ENCODE measurements around the gene ARL6IP5. TPM values are rescaled to one million over a fixed set of nuclear protein-coding genes. Genes with fewer than 3 reads are reported as not detected.

The ARL6IP5 gene
- total RNA-seq, 1 donor from 2014 or later: 67.7 TPM

GRCh38 chr3:69116162-69116561, 31.4 kb downstream of the ARL6IP5 start:
- no peak for DNase-seq (ENCODE audit: low spot score)

GRCh38 chr3:69116897-69117296, 32.2 kb downstream of the ARL6IP5 start:
- no peak for DNase-seq (ENCODE audit: low spot score)

DNA sequence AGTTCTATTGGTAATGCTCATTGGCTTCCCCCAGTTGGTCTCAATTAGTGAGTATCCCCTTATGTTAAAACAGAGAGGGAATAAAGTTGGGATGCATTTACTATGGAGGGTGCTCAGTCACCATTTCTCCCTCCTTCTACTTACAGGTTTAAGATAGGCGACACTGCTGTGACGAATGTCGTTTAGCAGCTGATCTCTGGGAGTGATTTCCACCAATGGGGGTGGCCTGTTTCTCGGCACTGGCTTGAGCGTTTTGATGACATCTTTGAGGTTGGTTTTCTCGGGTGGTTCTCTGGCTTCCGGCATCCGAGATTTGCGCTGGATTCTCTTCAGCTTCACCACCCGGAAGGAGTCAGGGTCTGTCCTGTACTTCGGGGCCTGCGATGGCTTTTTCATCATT, 33.8 kb downstream of the ARL6IP5 start:
- no peak for DNase-seq (ENCODE audit: low spot score)

DNA sequence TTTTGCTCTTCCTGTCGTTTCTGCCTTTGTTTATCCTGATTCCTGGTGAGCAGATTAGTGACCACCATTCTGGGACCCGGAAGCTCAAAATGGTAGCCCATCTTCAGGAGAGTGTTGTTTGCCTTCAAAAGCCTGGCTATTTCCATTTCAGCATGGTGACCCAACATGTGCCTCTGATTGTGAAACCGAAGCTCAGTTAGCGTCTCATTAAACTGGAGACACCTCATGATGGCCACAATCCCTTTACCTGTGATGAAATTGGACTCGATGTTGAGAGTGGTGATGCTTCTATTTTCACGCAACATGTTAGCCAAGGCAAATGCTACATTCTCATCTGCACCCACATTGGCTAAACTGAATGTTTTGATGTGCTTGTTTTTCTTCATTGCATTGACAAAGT, 34.4 kb downstream of the ARL6IP5 start:
- no peak for DNase-seq (ENCODE audit: low spot score)

DNA sequence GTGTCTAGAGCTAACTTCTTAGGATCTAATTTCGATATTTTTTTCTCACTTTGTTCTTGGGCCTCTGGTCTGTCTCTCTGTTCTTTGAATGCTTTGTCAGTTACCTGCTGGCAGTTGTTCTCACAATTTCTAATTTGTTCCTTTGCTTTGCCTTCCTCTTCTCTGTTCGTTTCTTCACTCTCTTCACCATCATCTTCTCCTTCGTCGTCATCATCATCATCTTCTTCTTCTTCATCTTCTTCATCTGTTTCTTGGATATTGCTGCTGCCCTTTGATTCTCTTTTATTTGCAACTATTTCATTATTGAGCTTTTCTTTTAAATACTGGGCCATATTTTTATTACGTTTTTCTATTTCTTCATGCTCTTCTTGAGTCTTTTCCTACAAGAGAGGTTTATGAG, 34.9 kb downstream of the ARL6IP5 start:
- no peak for DNase-seq (ENCODE audit: low spot score)

DNA sequence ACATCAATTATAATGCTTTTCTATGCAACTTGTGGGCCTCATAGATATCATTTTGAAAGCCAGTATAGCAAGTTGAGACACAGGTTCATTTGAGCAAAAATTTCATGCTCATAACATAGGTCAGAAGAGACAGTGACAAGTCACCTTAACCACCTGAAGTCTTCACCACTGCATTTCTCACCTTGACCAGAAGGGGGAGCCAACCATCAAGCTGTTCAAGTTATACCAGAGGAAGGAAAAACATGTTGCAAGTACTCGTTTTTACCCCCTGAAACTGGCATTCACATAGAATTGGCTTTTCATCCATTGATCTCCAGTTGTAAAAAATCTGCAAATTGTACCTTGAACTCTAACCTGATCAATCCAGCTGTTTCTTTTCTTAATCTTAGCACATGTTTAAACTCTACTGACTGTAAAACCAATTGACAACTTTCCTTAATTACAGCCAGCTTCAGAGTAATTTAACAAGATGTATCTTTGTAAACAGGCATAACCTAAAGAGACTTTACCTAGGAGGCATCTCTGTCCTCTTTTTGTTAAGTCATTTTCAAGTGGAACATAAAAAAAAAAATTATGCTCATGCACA, 36.2 kb downstream of the ARL6IP5 start:
- DNase-seq (ENCODE audit: low spot score): peak; percentile 76

DNA sequence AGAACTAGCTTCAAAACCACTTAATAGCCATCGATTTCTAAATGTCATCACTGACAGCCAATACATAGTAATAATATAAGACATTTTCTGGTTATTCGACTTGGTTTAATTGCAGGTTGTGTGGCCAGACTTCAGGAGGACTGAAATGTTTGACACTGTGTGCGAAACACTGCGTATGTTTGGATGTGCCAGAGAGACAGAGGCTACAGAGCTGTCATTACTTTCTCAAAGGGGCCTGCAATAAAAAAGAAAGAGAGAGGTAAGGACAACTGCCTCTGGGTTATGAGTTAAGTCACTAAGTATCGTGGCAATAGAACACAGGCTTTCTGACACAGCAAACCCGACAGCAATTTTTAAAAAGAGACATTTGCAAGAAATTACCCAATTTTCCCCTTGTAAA, 36.8 kb downstream of the ARL6IP5 start:
- no peak for DNase-seq (ENCODE audit: low spot score)

DNA sequence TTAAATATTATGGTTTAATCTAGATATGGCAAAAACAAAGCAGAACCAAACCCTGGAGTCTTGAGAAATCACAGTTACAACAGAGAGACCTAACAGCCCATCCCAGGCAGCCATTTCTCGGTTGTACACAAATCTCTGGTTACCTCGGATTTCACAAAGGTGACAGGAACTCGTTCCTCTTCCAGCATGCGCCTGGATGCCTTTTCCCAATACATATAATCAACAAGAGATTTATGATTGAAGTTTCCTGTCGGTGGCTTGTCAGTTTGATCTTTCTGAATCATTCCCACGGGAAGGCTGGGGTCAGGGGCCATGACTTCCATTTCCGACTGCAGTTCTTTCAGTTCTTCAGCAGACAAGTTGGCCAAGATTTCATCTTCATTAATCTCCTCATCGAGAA, 37.2 kb downstream of the ARL6IP5 start:
- no peak for DNase-seq (ENCODE audit: low spot score)

DNA sequence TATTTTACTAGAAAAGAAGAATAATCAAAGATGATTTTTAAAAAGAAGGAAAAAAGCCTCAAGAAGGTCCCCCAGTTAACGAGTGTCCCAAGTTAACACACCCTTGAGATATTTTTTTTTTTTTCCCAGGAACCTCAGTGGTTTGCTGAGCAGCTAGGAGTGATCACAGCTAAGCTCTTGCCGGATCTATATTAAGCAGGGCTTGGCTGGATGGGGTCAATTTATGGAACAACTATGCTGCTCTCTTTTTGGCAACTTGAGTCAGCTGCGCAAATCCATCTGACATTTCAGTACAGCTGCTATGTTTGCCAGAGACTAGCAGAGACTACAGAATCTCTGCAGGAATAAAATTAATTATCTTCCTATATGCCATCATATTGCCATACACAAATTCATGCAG, 37.7 kb downstream of the ARL6IP5 start, which contains the start of gene LMOD3:
LMOD3 (minus strand) TSS at position 193 of the 400 bp plus-strand sequence. CDS start 209 bp downstream, outside the sequence.
- peak; percentile 91 for DNase-seq (ENCODE audit: low spot score)

DNA sequence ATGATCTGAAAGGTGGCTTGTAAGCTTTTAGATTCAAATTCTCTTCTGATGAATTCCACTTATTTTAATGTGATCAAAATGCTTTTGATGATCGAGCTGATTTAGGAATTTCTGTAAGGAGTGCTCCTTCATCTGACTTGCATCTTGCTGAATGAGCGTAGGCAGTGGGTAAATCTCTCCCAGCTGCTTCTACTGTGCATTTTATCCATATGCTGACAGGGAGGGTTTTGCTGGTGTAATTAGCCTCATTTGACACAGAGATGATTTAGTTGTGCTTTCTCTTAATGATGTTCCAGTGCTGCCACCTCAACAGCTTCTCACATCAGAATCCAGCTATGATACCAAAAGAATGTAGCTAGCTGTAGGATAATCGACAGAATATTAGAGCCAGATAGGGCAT, 41.5 kb downstream of the ARL6IP5 start:
- DNase-seq (ENCODE audit: low spot score): no peak

- no peak for DNase-seq (ENCODE audit: low spot score)
Measured at GRCh38 chr3:69126999-69127398, 42.3 kb downstream of the ARL6IP5 start.

DNA sequence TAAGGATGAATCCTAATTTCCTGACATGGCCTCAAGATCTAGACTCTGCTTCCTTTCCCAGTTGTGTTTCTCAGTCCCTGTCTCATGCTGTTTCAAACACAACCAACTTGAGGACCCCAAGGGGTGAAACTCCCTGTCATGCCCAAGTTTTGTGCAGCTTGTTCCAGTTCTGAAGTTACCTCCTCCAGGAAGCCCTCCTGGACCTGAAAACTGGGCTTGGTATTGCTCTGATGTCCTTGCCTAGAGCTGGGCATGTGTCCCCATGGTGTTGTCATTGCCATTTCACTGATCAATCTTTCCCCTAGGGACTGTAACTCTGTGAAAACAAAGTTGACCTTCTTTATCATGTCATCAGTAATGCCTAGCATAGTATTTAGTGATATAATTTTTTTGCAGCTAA, 43.8 kb downstream of the ARL6IP5 start:
- DNase-seq (ENCODE audit: low spot score): no peak

GRCh38 chr3:69129531-69129930, 44.8 kb downstream of the ARL6IP5 start:
- no peak for DNase-seq (ENCODE audit: low spot score)

- no peak for DNase-seq (ENCODE audit: low spot score)
Measured at GRCh38 chr3:69130689-69131088, 46.0 kb downstream of the ARL6IP5 start.

DNA sequence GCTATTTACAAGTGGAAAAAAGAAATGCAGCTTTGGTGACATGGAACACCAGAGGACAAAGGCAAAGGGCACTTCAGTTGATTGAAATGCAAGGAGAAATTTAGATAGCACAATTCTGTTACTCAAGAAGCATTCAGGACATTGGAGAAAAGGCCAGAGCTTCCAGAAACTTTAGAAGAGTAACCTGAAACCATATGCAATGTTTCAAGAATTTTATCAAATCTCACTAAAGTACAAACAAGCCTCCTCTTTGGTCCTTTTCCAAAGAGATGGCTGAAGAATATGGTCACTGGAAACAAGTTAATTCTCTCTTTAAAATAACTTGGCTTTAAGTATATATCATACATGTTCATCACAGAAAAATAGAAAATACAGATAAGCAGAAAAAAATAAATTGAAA, 52.3 kb downstream of the ARL6IP5 start:
- DNase-seq (ENCODE audit: low spot score): peak; percentile 88

DNA sequence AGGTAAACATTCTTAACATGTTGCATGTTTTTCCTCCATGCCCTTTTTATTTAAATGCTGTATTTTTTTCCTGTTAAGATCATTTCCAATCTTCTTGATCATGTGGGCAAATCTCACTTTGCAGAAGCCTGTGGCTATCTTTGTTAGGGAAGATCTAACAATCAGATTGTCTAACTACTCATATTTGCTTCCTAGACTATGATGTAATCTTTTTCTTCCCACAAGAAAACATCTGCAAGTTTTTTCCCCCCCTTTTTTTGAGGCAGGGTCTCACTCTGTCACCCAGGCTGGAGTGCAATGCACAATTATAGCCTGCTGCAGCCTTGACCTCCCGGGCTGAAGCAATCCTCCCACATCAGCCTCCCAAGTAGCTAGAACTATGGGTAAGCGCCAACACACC, 52.7 kb downstream of the ARL6IP5 start:
- DNase-seq (ENCODE audit: low spot score): no peak

GRCh38 chr3:69141313-69141712, 56.6 kb downstream of the ARL6IP5 start:
- no peak for DNase-seq (ENCODE audit: low spot score)

GRCh38 chr3:69142090-69142489, 57.4 kb downstream of the ARL6IP5 start:
- DNase-seq (ENCODE audit: low spot score): no peak

DNA sequence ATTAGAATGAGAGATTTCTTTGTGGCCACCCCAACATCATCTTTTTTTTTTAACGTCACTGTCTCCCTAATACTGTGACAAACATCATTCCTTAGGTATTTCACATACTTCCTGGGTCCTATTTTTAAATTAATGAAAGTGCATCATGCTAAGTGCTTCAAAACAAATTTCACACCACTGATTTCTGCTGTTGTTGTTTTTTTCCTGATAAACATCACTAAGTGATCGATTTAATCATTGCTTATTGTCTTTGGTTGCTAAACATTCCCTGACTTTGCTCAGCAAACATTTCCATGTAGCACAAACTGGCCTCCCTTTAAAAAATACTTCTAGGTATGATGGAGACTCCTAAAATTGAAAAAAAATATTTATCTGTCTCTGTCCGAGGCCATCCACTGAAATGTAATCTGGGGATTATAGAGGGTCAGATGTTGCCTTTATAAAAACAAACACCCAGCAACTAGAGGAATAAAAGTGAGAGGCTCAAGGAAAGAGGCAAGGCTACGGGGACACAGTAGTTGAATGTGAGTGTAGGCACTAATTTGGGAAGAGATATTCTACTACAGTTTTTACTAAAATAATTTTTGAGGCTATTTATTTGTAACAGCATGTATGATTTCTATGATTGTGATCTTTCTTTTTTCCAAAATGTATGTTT, 58.2 kb downstream of the ARL6IP5 start:
- DNase-seq (ENCODE audit: low spot score): no peak

- no peak for DNase-seq (ENCODE audit: low spot score)
Measured at GRCh38 chr3:69143612-69144011, 58.9 kb downstream of the ARL6IP5 start.

DNA sequence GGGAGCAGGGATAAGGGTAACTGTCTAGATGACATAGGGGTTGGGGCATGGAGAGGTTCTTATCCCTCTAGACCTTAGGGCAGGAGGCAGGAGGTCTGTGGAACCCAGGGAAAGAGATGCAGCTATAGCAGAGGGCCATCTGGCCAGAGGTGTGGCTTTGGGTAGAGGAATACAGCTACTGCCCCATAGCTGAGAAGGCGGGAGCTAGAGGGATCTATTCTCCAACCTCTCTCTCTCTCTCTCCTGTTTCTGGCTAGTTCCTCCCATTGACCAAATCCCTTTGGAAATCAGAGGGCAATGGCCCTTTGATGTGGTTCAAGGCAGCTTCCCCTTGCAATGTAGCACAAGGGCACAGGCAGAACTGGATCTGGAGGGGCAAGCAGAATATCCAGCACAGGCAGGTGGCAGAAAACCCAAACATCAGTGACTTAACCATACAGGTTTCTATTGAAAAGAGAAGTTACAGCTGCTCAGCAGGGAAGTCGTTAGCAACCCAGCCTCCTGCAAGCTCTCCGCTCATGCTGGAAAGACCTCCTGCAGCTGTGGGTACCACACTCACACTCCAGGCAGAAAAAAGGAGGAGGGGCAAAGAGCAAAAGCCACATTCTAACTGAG, 60.0 kb downstream of the ARL6IP5 start:
- no peak for DNase-seq (ENCODE audit: low spot score)

- DNase-seq (ENCODE audit: low spot score): no peak
Measured at GRCh38 chr3:69145688-69146087, 61.0 kb downstream of the ARL6IP5 start.

DNA sequence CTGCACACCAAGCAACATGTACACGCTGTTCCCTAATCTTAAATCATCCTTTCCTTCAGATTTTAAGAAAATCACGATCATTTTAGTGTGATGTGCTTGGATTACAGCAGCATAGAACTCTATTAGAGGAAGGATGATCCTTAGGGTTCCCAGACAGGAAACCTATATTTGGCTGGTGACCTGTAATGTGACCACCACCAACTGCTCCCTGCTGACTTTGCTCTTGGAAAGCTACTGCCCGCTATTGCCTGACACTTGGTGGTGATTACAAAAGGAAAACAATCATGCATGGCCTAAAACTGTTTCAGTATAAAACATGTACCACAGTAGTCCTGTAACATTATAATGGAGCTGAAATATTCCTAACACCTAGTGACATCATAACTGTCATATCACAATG, 64.8 kb downstream of the ARL6IP5 start:
- no peak for DNase-seq (ENCODE audit: low spot score)
